COLO668 (cell line): ENCODE data around the gene KLHL33.
A peak's percentile ranks its signal among the peaks of the same experiment; 100 is the strongest.
"Not testable (repeated sequence)": the region's sequence is repeated elsewhere in the genome, so short reads cannot be mapped to it uniquely, and the experiment has no call there.

ENCODE experiments used
- DNase-seq: peaks from one replicate; lab custom pipeline; 2025; ENCODE audit not compliant: unreplicated experiment; lab: John Stamatoyannopoulos, UW

KLHL33 gene

DNA sequence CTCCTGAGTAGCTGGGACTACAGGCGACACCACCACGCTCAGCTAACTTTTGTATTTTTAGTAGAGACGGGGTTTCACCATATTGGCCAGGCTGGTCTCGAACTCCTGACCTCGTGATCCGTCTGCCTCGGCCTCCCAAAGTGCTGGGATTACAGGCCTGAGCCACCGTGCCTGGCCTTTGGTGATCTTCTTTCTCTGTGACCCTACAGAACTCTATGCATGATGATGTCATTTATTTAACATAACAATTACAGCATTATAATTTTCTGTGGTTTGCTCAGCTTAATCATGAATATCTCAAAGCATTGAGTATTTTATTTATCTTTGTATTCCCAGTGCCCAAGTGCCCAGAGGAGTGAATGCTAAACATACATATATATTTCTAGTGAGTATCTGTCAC is 16.9 kb upstream of the KLHL33 start:
- DNase-seq: not testable (repeated sequence)

DNA sequence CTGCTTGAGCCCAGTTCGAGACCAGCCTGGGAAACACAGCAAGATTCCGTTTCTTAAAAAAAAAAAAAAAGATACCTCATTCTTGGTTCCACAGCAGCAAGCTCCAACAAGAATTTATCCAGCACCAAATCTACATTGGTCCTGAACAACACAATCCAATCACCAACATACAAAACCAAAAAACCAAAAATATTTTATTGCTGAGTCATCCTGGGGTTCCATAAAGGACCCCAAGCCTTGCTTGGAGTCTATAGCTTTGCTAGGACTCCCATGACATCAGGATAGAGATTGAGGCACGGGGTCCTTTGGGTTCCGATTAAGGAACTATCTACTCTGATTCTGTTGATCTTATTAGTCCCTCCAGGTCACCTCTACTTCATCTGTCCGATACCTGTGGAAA is 10.9 kb upstream of the KLHL33 start:
- no peak for DNase-seq

DNA sequence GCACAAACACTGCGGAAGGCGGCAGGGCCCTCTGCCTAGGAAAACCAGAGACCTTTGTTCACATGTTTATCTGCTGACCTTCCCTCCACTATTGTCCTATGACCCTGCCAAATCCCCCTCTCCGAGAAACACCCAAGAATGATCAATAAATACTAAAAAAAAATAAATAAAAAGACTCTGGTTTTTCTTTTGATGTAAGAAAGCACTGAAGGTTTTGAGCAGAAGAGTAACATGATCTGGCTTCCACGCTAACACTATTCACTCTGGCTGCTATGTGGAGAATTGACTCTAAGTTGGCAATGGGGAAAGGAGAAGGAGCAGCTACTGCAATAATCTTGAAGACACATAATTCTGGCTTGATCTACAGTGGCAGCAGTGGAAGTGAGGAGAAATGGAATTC is 7.7 kb upstream of the KLHL33 start:
- not testable (repeated sequence) for DNase-seq

DNA sequence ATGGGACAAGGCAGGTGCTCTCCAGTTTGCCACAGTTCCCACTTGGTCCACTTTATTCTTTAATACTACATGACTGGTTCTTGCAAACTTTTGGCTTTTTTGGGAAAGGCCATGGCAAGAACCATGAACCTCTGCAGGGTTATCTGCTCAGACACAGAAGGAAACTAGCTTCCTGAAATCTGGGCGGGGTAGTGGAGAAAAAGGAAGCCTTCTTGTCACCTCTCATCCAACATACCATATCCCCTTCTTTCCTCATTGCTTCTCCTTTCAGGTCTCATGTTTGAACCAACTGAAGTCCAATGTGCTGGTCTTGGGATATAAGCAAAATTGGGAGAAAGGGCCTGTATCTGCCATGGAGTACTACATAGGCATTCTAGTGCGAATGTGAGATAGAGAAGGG is 5.5 kb upstream of the KLHL33 start:
- no peak for DNase-seq

DNA sequence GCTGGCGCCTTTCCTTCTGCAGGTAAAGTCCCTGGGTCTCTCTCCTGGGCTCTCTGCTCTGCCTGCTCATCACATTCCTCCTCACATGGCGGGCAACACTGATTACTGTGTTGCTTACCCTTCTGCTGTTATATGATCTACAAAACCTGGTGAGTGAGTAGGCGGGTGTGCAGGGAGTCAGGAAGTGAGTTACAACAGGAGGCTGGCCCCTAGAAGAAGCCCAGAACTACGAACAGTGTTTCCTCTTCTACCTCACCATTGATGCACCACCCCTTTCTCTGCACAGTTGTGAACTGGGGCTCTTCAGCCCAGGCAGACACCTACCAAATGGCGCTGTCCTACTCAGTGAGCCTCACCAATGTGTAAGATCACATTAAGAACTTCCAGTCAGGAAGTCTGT is 4.9 kb upstream of the KLHL33 start:
- no peak for DNase-seq

DNA sequence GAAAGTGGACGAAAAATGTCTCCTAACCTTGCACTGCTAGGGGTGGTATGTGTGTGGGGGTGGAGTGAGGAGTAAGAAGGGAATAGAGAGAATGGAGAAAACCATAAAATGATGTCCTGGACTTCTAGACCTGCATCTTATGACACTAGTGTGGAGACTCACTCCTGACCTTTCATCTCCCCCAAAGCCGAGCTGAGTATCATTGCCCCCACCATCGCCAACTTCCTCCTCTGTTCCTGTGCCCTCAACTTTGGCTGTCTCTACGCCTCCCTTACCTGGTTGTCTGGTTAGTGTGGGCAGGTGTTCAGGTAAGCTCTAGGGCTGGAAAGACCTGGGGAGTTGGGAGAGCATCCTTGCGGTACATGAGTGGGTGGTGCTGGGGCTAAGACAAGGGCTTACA is 4.5 kb upstream of the KLHL33 start:
- no peak for DNase-seq

DNA sequence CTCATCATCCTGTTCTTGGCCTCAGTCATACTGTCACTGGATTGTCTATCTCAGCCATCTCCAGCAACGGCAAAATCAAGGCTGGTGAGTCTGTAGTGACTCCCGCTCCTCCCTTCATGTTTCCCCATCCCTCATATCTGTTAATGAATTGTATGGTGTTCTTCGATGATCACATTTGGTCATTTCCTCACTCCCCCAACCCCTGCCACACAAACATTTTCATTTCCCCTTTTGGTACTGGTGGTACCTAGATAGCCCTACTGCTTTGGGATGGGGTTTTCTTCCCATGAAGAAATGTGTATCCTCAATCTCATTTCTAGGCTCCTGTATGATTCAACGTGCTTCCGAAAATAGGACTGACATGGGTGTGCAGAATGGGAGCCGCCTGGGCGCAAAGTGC is 2.7 kb upstream of the KLHL33 start:
- DNase-seq: no peak

DNA sequence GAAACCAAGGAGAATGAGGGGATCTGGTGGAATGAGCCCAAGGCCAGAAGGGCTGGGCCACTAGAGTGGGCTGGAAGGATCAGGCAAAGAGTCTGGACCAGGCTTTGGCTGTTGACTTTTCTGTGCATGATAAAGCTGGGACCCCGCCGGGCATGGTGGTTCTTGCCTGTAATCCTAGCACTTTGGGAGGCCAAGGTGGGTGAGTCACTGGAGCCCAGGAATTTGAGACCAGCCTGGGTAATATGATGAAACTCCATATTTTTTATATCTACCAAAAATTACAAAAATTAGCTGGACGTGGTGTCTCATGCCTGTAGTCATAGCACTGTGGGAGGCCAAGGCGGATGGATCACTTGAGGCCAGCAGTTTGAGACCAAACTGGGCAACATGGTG is 393 bp upstream of the KLHL33 start:
- DNase-seq: no peak

DNA sequence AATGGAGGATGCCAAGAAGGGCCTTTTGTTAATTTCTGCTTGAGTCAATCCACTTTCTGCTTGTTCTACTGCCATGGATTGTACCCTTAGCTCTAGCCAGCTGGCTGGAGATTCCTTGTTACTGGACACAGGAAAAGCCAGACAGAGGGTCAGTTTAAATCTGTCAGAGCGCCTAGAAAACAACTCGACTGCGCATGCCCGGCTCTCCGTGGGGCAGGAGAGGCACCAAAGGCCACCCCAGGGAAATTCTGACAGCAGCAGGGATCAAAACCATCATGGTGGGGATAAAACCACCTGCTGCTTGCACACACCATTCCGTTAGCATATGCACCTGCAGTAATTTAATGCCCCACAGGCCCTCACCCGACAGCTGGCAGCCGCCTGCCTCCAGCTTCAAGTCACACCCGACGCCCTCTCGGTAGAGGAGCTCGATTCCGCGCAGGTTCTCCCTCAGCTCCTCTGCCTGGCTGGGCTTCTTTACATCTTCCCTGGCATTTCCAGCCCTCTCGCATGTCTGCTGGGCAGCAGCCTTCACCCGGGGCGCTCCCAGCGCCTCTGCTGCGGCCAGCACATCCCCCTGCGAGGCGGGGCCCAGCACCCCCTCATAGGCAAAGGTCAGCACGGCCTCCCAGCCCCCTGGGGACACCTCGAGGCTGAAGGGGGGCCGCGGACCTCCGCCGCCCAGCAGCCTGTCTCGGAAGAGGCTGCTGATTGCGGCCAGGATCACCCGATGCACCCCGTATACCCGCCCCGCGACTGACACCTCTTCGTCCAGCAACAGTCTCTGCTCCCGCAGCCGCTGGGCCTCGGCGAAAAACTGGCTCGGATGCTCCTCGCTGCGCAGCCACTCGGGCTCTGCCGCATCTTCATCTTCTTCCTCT is 1.0 kb downstream of the KLHL33 start:
- peak; percentile 42 for DNase-seq

DNA sequence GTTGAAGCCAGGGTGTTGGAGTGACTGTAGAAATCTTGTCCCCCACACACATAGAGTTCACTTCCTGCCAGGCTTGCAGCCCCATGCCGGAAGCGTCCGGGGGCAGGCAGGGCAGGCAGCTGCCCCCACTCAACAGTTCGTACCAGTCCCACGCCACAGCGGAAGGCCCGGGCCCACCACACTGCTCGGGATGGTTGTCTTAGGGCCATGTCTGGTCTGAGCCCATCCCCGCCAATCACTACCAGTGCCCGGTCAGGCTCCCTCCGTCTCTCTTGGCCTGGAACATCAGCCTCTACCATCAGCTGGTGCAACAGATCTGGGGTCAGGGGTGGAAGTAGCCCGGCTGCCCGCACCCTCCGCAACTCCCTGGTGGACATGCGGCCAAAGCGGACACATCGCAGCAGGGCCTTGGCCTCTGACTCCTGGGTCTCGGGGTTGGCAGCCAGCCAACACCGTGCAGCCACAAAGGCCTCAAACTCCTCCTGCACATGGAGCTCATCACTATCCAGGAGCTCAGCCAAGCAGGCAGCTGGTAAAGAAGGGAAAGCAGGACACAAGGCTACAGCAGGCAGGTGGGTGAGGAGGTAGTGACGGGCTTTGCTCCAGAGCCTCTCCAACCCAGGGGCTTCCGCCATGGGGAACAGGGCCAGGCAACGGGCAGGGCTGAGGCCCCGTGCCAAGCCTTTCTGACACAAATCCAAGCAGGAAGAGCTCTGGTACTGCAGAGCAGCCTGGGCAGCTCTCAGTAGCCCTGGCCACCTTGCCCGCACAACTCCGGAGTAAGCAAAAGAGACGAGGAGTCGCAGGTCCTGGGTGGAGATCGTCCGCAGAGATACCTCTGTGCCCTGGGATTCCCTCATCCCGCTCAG is 5.9 kb downstream of the KLHL33 start:
- no peak for DNase-seq

DNA sequence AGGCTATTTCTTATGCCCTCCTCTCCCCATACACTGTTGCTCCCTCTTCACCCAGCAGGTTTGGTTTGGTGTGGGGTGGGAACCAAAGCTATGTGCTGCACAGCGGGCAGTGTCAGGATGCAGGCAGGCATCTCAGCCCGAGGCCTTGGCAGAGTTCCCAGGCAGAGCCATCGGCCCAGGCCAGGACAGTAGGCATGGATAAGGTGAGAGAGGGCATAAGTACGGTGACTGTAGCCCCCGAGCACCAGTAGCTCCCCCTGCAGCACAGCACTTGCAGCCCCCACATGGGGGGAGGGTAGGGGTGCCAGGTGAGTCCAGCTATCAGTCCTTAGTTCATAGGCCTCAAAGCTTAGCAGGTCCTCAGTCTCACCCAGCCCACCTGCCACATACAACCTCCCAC is 7.2 kb downstream of the KLHL33 start:
- no peak for DNase-seq

DNA sequence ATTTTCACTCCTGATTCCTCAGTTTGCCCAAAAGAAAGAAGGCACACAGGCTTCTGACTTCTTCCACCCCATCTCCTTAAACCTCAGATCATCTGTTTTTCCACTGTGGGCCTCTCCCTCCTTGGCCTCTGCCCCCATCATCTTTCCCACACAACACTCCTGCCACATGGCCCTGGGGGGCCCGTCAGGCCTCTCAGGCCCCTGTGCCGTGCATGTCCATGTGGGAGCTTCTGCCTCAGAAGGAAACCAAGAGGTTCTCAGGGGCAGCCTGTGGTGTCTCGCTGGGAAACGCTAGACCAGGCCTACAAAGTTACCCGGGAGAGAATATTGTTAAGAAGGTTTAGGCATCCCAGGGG is 8.0 kb downstream of the KLHL33 start:
- no peak for DNase-seq

DNA sequence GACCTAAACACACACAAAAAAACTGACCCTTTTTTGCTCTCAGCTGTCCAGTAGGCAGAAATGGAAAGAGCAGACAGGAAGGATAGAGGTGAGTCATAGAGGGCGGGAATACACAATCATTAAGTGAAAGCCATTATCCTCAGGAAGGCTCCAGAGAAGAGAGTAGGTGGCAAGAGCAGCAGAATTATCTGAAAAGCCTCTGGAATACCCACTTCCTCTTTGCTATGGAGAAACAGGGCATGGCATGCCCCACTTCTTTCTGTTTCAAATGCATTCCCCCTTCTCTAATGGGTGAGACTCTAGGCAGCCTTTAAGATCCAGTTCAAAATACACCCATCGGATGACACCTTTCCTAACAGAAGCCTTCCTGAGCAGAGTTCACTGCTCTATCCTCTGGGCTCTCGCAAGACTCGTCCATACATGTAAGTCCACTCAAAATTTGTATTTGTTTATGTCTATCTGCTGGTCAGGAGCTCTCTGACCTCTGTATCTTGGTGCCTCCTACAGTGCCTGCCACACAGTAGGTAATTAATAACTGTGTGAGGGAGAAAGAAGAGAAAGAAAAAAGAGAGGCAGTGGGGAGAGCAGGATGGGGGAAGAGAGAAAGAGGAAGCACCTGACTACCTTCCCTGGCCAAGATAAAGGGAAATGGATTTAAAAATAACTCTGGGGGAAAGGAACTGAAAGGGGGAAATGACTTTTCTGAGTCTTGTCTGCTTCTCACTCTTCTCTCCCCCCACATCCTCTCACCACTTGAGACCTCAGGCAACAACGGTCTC is 8.5 kb downstream of the KLHL33 start:
- no peak for DNase-seq

DNA sequence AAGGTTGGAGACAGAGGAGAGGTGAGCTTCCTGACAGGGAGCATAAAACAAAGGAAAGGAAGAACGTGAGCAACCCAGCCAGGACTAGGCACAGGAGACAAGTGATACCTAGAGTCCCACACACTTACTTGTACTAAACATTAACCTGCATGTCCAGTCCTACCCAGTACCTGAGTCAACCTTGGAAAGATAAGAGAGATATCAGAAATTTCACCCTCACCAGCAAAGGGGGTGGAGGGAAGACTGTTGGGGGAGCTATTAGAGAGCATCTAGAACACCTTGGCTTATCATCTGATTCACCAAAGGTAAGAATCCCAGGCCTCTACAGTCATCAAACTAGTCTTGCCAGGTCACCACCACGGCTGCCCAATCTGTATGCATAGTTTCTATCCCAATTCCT is 11.1 kb downstream of the KLHL33 start:
- DNase-seq: no peak

DNA sequence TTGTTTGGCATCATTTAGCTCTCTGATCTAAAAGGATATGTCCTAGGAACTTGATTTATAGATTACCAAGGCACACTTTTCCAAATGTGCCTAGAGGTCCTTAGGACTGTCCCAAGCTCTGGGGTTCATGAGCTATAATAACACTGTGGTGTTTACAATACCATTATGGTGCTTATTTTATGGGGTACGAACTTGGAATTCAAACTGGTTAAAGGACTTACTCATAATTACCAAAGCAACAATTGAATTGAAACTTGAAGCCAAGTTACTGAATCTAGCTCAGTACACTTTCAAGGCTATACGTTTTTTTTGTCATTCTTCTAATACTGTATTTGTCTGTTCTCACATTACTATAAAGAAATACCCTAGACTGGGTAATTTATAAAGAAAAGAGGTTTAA is 13.1 kb downstream of the KLHL33 start:
- DNase-seq: no peak

DNA sequence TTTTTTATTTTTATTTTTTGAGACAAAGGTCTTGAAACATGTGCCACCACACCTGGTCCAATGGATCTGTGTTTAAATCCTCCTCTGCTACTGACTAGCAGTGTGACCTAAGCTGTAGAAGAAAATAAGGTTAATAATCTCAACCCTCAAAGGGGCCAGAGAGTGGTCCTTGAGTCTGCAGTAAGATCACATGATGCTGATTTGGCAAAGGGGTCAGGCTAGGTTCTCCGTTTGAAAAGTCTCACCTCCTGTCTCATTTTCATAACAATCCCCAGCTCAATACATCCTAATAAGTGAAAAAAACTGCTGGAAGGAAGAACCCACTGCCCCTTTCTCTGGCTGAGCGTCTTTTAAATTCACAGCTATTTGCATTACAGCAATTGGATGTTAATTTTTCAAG is 14.7 kb downstream of the KLHL33 start:
- no peak for DNase-seq

DNA sequence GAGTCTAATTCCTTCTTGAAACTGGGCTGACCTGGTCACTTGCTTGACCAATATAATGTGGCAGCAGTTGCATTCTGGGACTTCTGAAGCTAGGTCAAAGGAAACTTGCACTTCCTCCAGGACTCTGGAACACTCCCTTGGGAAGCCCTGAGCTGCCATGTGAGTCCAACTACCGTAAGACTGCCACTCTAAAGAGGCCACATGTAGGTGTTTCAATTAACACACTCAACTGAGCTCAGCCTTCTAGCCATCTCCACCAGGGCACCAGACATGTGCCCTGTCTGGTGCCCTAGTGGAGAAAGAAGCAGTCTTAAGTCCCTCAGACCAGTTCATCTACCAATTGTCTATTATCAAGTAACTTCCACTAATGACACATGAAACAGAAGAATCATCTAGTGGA is 16.5 kb downstream of the KLHL33 start:
- no peak for DNase-seq

DNA sequence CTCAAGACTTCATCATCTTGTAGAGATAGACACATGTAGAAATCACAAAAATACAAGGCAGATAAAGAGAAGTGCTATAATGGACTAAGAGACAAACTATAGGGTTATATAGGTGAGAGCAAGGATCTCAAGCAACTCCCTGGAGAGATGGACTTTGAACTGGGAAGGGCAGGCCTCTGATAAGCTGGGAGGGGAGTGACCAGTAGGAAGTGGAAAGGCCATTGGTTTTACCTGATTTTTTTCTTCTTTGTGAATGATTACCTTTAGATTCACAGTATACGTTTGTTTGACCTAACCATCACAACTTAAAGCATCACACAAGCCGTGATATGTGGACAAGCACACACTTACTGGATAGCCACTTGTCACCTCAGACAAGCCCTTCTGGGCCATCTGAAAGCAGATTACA is 17.5 kb downstream of the KLHL33 start:
- DNase-seq: no peak

DNA sequence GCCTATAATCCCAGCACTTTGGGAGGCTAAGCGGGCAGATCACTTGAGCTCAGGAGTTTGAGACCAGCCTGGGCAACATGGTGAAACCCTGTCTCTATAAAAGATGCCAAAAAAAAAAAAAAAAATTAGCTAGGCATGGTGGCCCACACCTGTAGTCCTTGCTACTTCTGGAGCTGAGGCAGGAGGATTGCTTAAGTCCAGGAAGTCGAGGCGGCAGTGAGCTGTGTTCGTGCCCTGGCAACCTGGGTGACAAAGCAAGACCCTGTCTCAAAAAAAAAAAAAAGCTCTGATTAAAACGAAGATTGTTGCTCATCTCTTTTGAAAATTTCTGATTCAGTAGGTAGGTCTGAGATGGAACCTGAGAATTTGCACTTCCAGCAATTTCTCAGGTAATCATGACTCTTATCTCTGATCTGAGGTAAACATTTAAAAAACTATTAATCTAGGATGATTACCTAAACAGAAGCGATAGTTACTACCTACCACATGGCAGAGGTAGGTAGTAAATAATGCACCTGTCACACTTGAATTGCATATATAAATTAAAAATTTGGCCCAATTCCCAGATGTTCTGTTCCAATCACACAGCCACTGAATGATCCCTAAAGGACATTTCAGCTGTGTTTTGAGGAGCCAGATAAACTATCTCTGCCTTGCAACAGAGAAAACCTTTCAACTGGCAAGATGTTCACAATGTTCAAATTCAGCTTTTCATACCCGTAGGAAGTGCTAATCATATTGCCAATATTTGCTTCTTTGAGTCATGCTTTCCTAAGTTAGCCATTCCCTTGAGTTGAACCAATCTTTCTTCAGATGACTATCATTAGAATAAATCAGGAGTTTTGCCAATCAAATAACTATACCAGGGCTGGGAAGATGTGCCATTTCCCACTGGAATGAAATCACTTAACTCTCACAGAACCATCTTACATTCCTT is 18.4 kb downstream of the KLHL33 start:
- DNase-seq: no peak

DNA sequence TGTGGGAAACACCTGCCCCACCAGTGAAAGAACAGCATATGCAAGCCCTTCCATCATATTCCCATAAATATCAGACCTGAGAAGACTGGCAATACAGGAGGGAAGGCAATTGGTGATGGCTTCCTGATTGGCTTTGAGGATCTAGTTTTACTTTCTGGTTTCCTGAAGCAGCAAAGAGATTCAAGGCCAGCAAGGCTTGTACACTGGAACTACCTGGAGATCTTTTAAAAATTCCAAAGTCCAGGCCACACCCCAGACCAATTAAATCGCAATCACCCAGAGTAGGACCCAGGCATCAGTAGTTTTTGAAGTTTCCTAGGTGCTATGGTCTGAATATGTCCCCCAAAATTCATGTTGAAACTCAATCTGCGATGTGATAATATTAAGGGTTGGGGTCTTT is 19.7 kb downstream of the KLHL33 start:
- no peak for DNase-seq
